ENCODE data around the gene SRGAP3.
"Not testable (repeated sequence)": the region's sequence is repeated elsewhere in the genome, so short reads cannot be mapped to it uniquely, and the experiment has no call there.

SRGAP3 gene

DNA sequence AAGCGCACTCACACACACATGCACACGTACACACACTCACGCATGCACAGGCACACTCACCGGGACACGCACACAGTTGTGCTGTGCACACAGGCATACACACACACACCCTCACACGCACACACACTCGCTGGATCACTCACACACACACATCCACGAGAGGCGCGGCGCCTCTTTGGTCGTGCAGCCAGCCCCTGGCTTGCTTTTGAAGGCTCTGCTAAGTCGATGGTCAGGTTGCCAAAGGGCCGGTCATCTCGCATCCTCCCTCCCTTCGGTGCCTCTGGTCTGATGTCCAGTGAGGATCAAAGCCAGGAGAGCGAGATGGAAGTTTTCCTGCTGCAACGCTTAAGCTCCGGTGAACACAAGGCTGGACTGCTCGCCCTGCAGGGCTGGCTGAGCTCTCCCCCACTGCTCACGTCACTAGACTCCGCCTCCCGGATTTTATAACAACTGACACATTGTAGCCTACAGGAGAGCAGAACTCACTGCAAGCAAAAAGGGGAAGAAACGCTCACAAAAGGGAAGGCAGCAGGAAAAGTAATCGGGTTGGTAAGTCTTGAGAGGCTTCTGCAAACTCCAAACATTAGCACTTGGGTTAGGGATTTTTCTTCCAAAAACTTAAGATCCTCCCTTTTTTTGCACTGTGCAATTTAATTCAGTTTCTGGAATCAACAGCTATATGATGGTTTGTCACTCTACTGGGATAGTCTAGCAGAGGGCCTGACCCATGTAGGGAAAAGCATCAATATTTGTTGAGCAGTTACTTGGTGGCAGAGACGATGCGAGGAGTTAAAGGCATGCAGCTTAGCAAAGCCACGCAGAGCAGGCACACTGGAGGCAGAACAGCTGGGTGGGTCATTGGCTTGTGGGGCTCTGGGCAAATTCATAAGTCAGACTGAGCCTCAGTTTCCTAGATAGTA, at the start of gene SRGAP3:
SRGAP3 (minus strand) TSS at position 374 of the 920 bp plus-strand sequence. CDS start 695 bp downstream, outside the sequence.
- DNase-seq, result peak; percentile 84

DNA sequence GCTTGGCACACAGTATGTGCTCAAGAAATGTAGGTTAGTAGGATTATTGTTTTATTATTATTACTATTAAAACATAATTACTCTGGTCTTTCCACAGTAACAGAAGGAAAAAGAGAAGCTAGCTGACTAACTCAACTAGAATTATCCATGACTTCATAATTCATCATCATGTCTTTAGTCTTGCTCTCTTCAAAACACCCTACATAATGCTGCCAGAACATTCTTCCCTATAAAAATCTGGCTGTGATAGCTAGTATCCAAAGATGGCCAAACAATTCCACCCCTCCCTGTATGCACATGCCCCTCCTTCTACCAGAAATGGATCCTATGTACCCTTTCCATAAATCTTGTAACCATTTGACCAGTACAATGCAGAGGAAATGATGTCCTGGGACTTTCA, 48.8 kb upstream of the SRGAP3 start:
- DNase-seq, result no peak

DNA sequence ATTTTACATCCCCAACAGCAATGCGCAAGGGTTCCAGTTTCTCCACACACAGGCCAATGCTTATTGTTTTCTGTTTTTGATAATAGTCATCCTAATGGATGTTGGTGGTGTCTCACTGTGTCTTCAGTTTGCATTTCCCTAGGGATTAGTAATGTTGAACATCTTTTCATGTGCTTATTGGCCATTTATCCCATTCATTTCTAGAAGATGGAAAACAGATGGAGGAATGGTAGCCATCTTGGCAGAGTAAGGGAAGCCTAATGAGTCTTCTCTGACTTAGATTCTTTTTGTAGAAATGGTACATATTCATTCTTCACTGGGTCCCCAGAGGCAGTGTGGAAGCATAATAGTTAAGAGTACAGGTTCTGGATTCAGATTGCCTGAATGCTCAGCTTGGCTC, 46.8 kb upstream of the SRGAP3 start:
- no peak for DNase-seq

DNA sequence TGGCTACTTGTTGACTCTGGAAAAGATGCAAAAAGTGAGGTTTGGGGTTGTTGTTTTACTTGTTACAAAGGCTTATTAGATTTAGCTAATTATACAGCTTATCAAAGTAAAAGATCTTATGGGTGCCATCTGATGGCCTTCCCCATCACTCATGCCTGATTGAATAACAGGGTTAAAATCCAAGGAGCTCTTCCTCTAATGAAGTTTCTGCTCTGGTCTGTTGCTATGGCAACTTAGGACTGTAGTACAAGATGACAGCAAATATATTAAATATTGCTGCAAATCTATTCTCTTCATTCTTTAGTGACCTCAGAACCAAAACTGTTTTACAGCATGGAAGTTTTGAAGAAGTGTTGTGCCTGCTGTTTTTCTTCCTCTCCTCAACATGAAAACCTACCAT, 45.6 kb upstream of the SRGAP3 start:
- no peak for DNase-seq

DNA sequence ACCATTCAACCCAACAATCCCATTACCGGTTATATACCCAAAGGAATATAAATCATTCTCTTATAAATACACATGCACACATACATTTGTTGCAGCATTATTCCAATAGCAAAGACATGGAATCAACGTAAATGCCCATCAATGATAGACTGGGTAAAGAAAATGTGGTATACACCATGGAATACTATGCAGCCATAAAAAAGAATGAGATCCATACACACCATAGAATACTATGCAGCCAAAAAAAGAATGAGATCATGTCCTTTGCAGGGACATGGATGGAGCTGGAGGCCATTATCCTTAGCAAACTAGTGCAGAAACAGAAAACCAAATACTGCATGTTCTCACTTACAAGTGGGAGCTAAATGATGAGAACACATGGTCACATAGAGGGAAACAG, 44.5 kb upstream of the SRGAP3 start:
- DNase-seq, result not testable (repeated sequence)

DNA sequence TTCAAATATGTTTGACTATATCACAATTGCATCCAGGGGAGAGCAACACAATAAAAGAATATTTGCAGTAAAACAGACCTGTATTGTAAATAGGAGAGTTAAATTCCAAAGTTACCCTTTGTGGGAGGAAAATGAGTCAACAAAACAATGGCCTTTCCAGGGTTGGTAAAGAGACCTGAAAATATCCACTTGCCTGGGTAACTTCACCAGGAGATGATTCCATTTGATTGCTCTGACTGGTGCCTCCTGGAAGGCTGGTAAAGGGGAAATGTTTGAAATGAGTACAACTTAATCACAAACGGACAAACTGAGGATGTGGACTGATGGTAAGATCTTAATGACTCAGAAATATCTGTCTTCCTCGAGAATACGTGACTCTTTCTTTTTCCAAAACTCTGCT, 43.6 kb upstream of the SRGAP3 start:
- no peak for DNase-seq

DNA sequence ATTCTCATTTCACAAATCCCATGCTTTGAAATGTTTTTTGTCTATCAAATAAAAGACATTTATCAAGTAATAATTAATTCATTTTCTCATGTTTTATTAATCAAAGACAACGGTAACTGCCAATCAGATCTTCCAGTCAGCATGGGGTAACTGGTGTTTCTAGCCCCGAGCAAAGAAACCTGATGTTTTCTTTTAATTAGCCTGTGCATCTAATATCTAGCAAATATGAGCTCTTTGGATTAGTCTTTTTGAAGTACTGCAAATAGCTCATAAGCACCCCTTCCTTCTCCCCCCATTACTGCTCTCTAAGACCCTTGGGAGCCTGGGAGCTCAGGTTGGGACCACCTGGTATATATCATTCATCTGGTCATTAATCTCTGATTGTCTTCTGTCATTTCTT, 43.1 kb upstream of the SRGAP3 start:
- peak; percentile 83 for DNase-seq

DNA sequence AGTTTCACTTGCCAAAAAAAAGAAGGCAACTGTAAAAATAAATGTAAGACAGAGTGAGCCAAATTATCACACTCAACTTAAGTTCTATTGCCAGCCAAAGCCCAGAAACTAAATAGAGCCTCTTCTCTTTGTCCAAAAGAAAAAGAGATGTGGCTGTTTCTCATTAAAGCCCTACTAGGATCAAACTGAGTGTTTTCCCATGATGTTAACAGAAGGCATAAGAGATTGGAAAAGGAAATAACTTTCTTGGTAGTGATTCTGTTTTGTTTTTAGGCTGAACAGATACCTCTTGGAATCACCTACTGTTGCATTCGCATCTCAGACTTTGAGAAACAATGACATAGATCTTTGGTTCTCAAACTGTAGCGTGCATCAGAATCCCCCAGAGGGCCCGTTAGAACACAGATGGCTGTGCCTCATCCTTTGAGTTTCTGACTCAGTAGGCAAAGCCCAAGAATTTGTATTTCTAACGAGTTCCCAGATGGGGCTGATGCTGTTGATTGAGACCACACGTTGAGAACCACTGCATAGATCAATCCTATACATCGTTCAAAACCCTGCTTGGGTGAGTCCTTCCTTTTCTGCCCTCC, 42.5 kb upstream of the SRGAP3 start:
- no peak for DNase-seq

DNA sequence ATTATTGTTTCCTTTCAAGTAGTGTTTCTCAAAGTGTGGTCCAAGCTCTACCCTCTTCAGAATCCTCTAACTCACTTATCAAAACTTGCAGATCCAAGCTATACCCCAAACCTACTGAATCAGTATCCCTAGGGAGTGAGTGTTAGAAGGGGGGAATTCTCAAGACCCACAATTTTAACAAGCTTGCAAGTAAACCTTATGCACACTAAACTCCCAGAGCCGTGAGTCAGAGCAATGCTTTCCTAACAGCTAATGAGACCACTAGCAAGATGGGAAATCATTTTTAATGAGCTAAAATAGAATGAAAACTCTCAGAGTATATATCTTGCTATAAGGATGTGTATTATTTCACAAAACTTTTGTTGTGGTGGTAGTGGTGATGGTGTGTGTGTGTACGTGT, 41.1 kb upstream of the SRGAP3 start:
- no peak for DNase-seq

DNA sequence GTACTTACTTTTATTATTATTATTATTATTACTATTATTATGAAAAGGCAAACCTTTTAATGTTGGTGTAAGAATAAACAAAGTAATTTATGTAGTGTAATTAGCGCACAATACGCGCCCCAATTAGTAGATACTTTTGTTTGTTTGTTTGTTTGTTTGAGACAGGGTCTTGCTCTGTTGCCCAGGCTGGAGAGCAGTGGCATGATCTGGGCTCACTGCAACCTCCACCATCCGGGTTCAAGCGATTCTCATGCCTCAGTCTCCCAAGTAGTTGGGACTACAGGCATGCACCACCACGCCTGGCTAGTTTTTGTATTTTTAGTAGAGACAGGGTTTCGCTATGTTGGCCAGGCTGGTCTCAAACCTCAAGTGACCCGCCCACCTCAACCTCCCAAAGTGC, 32.1 kb upstream of the SRGAP3 start:
- not testable (repeated sequence) for DNase-seq

DNA sequence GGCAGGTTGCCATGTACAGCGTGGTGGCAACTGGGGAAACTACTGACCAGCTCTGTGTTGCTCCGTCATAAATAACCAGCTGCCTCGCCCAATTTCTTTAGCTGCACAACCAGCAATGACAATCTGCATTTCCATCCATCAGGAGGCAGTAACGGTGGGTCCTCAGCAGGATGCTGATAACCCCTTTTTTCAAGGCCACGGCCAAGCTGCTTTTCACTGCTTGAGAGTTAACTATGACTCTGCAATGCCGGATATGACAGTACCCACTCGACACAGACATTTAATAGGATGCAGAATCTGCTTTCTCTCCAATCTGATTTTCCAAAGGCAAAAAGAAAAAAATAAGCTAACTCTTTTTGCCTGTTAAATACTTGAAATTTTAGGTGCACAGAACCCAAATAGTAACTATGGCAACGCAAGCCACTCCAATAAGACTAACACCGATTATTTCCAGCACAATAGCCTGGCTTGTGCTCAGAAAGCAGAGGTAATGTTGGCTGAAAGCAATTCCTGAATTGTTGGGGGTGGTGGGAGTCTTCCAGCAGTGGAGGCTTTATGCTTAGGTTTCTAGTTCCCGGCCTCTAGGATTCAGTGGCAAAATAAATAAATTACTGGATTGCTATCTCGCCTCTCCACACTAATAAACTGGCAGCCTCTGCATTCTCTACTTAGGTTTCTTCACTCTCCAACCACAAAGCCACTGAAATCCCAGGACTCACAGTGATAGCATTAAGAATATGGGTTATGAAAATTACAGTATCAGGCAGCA, 31.2 kb upstream of the SRGAP3 start:
- no peak for DNase-seq

DNA sequence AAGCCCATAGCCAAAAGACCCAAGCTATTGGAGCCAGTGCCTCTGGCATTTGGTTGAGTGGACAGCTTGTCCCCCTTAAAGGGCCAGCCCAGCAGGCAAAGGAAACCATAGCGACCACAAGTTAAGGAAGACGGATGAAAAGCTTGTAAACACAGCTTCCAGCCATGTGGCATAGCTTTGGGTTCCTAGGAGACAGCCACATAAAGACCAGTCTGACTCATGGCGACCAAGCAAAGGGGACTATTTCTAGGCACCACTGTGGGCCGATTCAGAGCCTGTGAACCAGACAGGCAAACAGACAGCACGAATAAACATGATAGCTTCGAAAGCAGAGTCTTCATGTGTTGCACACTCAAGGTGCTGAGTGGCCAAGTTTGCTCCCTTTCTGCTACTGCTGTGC, 30.5 kb upstream of the SRGAP3 start:
- no peak for DNase-seq

DNA sequence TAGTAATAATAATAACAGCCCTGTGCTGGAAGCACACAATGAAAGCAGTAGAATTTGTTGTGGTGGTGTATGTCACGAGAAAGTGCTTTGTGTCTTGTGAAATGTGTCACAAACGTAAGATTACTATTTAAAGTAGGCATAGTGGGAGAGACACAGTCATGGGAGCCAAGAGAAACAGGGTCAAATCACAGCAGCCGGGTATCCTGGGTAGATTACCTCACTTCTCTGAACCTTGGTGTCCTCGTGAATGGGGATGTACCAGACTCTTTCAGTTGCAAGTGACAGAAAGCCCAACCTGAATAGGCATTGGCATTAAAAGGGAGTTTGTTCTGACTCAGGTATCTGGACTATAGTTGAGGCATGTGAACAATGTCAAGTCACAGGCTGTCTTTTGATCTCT, 29.1 kb upstream of the SRGAP3 start:
- no peak for DNase-seq

DNA sequence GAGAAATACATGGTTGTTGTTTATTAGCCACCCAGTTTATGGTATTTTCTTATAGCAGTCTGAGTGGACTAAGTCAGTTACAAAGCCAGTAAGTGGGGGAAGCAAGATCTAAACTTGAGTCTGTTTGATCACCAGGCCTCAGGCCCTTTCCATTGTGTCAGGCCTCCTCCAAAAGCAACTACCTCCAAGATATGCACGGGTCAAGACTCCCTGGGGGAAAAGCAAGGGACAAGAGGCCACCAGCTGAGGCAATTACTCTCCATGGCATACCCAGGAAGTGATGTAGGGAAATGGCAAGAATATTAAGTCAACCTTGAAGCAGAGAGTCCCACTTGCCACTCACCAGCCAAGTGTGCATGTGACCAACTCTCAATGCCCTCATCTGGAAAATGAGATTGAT, 28.6 kb upstream of the SRGAP3 start:
- DNase-seq, result no peak

DNA sequence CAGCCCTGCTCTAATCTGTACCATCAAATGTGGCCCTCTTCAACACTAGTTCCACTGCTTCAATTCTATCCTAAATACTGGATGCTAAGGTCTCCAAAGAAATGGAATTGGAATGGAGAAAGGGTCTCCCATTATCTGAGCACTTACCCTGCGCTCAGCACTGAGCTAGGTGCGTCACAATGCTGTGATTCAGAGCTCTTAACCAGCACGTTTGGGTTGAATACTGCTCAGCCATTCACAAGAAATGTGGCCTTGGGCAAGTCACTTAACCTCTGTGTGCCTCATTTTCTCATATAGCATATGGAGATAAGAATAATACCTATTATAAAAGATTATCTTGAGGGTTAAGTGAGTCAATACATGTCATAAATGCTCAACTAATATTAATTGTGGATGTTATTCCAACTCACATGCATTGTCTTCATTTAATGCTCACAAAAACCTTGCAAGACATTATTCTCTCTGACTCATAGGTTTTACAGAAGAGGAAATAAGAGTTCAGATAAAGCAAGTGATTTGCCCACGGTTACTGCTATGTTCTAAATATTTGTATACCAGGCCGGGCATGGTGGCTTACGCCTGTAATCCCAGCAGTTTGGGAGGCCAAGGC, 27.4 kb upstream of the SRGAP3 start:
- no peak for DNase-seq

DNA sequence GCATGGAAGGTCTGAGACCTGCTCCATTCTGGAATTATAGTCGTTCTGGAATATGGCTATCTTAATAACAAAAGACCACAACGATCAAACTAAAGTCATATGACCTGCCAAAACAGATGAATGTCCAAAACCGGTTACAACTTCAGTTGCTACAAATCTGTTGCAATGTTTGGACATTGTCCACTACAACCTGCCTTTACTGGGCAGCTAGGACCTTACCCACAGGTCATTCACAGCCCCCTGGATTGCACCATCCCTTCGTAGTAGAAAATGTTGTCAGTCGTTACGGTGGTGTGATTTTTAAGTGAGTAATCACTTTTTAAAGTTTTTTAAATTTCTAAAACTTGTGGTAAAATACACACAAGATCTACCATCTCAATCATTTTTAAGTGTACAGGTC, 22.5 kb upstream of the SRGAP3 start:
- no peak for DNase-seq

DNA sequence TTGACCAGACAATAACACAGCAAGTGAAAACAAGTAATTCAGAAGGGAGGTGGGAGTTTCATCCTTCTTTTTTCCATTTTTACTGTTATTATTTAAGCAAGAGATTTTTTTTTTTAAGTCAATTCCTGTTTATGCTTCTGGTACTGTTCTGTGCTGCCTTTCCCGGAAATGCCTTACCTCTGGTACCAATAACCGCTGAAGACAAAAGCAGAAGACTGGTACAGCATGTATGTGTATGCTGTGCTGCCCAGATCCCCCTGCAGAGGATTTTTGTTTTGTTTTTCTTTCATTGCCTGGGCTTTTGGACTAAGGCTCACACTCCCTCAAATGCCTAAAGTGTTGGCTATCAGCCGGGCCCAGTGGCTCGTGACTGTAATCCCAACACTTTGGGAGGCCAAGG, 21.3 kb upstream of the SRGAP3 start:
- no peak for DNase-seq

DNA sequence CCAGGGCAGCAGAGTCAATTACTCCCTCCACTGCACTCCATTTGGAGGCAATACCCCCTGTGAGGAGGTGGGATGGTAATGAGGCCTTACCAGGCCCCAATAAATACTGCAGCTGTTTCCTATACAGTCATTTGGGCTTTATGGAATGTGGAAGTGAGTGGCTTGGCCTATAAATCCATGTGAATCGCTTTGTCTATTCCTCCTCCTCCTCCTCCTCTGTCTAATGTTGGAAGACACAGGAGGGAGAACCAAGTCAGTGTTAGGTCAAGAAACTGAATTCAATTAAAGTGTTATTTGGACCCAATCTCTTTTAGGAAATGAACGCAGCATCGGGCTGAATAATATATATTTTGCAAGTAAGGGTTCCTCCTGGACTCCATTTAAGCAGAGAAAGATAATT, 17.3 kb upstream of the SRGAP3 start:
- no peak for DNase-seq

DNA sequence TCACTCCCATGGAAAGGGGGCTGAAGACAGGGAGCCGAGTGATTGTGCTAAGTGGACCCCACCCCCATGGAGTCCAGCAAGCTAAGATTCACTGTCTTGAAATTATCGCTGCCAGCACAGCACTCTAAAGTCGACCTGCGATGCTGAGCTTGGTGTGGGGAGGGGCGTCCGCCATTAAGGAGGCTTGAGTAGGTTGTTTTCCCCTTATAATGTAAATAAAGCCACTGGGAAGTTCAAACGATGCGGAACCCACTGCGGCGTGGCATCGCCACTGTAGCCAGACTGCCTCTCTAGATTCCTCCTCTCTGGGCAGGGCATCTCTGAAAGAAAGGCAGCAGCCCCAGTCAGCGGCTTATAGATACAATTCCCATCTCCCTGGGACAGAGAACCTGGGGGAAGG, 10.9 kb upstream of the SRGAP3 start:
- no peak for DNase-seq

DNA sequence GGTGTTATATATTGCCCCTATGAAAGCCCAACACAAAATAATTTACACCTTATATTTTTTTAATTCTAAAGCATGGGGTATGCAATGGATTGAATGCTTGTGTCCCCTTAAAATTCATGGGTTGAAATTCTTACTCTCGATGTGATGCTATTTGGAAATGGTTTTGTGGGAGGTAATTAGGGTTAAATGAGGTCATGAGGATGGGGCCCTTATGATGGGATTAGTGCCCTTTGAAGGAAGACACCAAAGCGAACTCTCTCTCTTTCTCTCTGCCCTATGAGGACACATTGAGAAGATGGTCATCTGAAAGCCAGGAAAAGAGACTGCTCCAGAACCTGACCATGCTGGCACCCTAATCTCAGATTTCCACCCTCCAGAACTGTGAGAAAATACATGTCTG, 7.6 kb upstream of the SRGAP3 start:
- DNase-seq, result no peak

DNA sequence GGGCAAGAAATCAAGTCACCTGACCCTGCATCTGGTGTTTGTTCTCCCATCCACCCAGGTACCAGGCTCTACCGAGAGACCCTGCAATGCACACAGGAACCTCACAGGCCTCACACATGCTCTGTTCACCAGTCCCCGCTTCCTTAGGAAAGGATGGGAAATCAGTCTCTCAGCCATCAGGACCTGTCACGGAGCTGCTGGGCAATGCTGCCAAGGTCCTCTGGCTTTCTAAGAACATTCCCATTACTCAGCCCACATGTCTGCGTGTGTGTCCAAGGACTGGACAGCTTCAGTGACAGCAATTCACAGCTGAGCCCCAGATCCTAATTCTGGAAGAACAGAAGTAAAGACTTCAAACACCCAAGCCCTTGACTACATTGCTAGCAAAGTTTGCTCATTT, 6.5 kb upstream of the SRGAP3 start:
- no peak for DNase-seq

DNA sequence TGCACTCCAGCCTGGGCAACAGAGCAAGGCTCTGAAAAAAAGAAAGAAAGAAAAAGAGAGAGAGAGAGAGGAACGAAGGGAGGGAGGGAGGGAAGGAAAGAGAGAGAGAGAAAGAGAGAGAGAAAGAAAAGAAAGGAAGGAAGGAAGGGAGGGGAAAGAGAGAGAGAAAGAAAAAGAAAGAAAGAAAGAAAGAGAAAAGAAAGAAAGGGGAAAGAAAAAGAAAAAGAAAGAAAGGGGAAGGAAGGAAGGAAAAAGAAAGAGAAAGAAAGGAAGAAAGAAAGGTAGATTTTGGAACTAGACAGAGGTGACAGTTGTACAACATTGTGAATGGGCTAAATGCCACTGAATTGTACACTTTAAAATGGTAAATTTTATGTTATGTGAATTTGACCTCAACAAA, 5.3 kb upstream of the SRGAP3 start:
- DNase-seq, result no peak

DNA sequence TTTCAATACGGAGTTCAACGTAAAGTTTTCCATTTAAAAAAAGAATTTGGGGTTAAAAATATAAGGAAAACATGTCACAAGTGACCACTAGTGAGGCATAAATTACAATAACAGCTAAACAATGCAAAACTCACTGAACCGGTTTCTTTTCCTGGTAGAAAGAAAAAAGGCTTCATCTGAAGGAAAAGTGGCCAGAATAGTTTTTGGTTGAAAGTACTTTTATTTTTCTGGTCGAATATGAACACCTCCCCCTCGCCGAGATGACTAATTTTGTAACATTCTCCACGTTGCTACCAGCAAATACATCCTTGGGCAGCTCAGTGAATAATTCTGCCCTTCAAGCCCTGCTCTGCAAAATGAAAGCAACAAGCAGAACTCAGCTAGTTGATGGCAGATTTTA, 3.9 kb upstream of the SRGAP3 start:
- DNase-seq, result no peak
